H1 (cell line): ENCODE data around the gene KRT80. TPM values are rescaled to one million over a fixed set of nuclear protein-coding genes. Genes with fewer than 3 reads are reported as not detected.

Source experiments
- CTCF ChIA-PET: fragments of 300-600 bp; sonication (Branson Sonifier 250); formaldehyde crosslinking; loops from one replicate; lab custom pipeline; 2021; ENCODE audit not compliant: partially characterized antibody; lab: Charles Lee
- POLR2A ChIA-PET: fragments of 300-600 bp; sonication (Branson Sonifier 250); formaldehyde crosslinking; loops from one replicate; lab custom pipeline; 2021; ENCODE audit warnings: inconsistent platforms; ENCODE audit not compliant: partially characterized antibody; lab: Charles Lee
- DNase-seq, 2 experiments: peaks; one replicate each; pipeline versions ENCODE4 v3.0.0 to v3.0.0-alpha.2; 2010 to 2022; ENCODE audit warnings: low spot score in 2 of 2, low read depth in 1 of 2, mixed read lengths in 1 of 2
- FAIRE-seq: peaks from 2 replicates; lab custom pipeline; 2011; peaks lifted over from hg19 to GRCh38; lab: Jason Lieb, UNC
- H2AFZ ChIP-seq: 2 replicates; pipeline ENCODE4 v1.8.1; 2012; ENCODE audit warnings: low read length, inconsistent platforms
- H2AK5ac ChIP-seq: 2 replicates; pipeline ENCODE4 v1.6.1; 2013; ENCODE audit warnings: low read depth, low read length
- H2BK120ac ChIP-seq: replicated peaks from 2 replicates; pipeline ENCODE3; 2013; ENCODE audit warnings: low read depth, low read length, inconsistent platforms
- H2BK12ac ChIP-seq: 2 replicates; pipeline ENCODE4 v1.6.1; 2013; ENCODE audit warnings: low read depth, low read length
- H2BK15ac ChIP-seq: 2 replicates; pipeline ENCODE4 v1.6.1; 2013; ENCODE audit warnings: low read length
- H2BK20ac ChIP-seq: 2 replicates; pipeline ENCODE4 v1.6.1; 2013; ENCODE audit warnings: low read length
- H2BK5ac ChIP-seq: 2 replicates; pipeline ENCODE4 v1.6.1; 2013; ENCODE audit warnings: low read depth, low read length
- H3K14ac ChIP-seq: 2 replicates; pipeline ENCODE4 v1.6.1; 2013; ENCODE audit warnings: inconsistent platforms; ENCODE audit not compliant: insufficient read length
- H3K18ac ChIP-seq: 2 replicates; pipeline ENCODE4 v1.6.1; 2013; ENCODE audit warnings: low read length; ENCODE audit errors: extremely low read depth
- H3K23ac ChIP-seq: 2 replicates; pipeline ENCODE4 v1.6.1; 2013; ENCODE audit warnings: inconsistent platforms; ENCODE audit not compliant: insufficient read length
- H3K23me2 ChIP-seq: 2 replicates; pipeline ENCODE4 v1.6.1; 2013; ENCODE audit warnings: low read depth, low read length
- H3K27ac ChIP-seq: 2 replicates; pipeline ENCODE4 v1.6.1; 2011; ENCODE audit warnings: low read depth, low read length, inconsistent platforms
- H3K27me3 ChIP-seq, 4 experiments: replicated peaks in 1 of 4; 1 replicate in 1 of 4; 2 replicates in 3 of 4; pipeline versions ENCODE4 v1.6.1 to v1.8.1; 2011 to 2013; ENCODE audit warnings: low read length in 3 of 4, mild to moderate bottlenecking in 3 of 4, inconsistent platforms in 2 of 4, mixed read lengths in 2 of 4, moderate library complexity in 1 of 4; ENCODE audit not compliant: control insufficient read depth in 3 of 4, insufficient read depth in 3 of 4; ENCODE audit errors: extremely low read depth in 1 of 4
- H3K36me3 ChIP-seq, 4 experiments: 2 replicates each; pipeline versions ENCODE4 v1.6.1 to v1.8.1; 2011 to 2013; ENCODE audit warnings: mild to moderate bottlenecking in 4 of 4, low read length in 3 of 4, moderate library complexity in 2 of 4, control low read depth in 1 of 4, inconsistent platforms in 1 of 4; ENCODE audit not compliant: insufficient read depth in 4 of 4, control insufficient read depth in 2 of 4
- H3K4ac ChIP-seq: replicated peaks from 2 replicates; pipeline ENCODE3; 2013; ENCODE audit warnings: low read length, low read depth, mixed read lengths, inconsistent platforms; ENCODE audit not compliant: insufficient read length
- H3K4me1 ChIP-seq, 4 experiments: replicated peaks in 1 of 4; 1 replicate in 1 of 4; 2 replicates in 3 of 4; pipeline versions ENCODE4 v1.6.1 to v1.8.1; 2011 to 2013; ENCODE audit warnings: low read length in 3 of 4, inconsistent platforms in 2 of 4, mixed read lengths in 1 of 4; ENCODE audit not compliant: insufficient read depth in 4 of 4, control insufficient read depth in 3 of 4
- H3K4me2 ChIP-seq, 2 experiments: 2 replicates each; pipeline versions ENCODE4 v1.6.1 to v1.8.1; 2011 to 2013; ENCODE audit warnings: low read depth in 2 of 2, low read length in 2 of 2, control low read depth in 1 of 2, inconsistent platforms in 1 of 2, mild to moderate bottlenecking in 1 of 2; ENCODE audit not compliant: insufficient read depth in 1 of 2
- H3K4me3 ChIP-seq, 4 experiments: fragments of 200-600, 300-600 bp in 1 of 4; sonication (generic), shearing (Covaris generic), sonication (Bioruptor Twin) in 1 of 4; 2 replicates each; pipeline versions ENCODE4 v1.5.1 to v1.8.1; 2011 to 2016; ENCODE audit warnings: low read length in 4 of 4, low read depth in 3 of 4, control low read depth in 2 of 4, inconsistent platforms in 2 of 4, mild to moderate bottlenecking in 2 of 4, mixed read lengths in 1 of 4, moderate library complexity in 1 of 4; ENCODE audit not compliant: insufficient read depth in 2 of 4; ENCODE audit errors: extremely low read depth in 1 of 4
- H3K56ac ChIP-seq: replicated peaks from 2 replicates; pipeline ENCODE3; 2013; ENCODE audit warnings: low read depth, mild to moderate bottlenecking, mixed read lengths, low read length, inconsistent platforms; ENCODE audit not compliant: insufficient read length
- H3K79me1 ChIP-seq: 2 replicates; pipeline ENCODE4 v1.6.1; 2013; ENCODE audit warnings: low read depth, low read length, control low read depth
- H3K79me2 ChIP-seq, 2 experiments: 2 replicates each; pipeline versions ENCODE4 v1.6.1 to v1.8.1; 2012 to 2013; ENCODE audit warnings: low read length in 2 of 2, mild to moderate bottlenecking in 2 of 2, inconsistent platforms in 1 of 2; ENCODE audit not compliant: insufficient read depth in 2 of 2, control insufficient read depth in 1 of 2
- H3K9ac ChIP-seq, 4 experiments: replicated peaks in 1 of 4; 1 replicate in 1 of 4; 2 replicates in 3 of 4; pipeline versions ENCODE4 v1.6.1 to v1.8.1; 2011 to 2013; ENCODE audit warnings: low read depth in 3 of 4, low read length in 3 of 4, control low read depth in 2 of 4, mild to moderate bottlenecking in 2 of 4, moderate library complexity in 2 of 4, inconsistent platforms in 1 of 4; ENCODE audit errors: extremely low read depth in 1 of 4
- H3K9me3 ChIP-seq, 2 experiments: 2 replicates each; pipeline versions ENCODE4 v1.6.1 to v1.8.1; 2012 to 2013; ENCODE audit warnings: mild to moderate bottlenecking in 2 of 2, moderate library complexity in 2 of 2, control low read depth in 1 of 2, inconsistent platforms in 1 of 2, low read depth in 1 of 2, low read length in 1 of 2, mixed read lengths in 1 of 2; ENCODE audit not compliant: insufficient read depth in 2 of 2
- H4K20me1 ChIP-seq, 2 experiments: replicated peaks in 1 of 2; 2 replicates each; pipeline versions ENCODE3 to v1.8.1; 2011 to 2013; ENCODE audit warnings: inconsistent platforms in 2 of 2, low read length in 2 of 2, mild to moderate bottlenecking in 1 of 2; ENCODE audit not compliant: insufficient read depth in 2 of 2, control insufficient read depth in 1 of 2
- H4K5ac ChIP-seq: 2 replicates; pipeline ENCODE4 v1.6.1; 2013; ENCODE audit warnings: low read length, low read depth, mixed read lengths, inconsistent platforms; ENCODE audit not compliant: insufficient read length
- H4K8ac ChIP-seq: 2 replicates; pipeline ENCODE4 v1.8.0; 2013; ENCODE audit warnings: mild to moderate bottlenecking, moderate library complexity, low read length, inconsistent platforms; ENCODE audit not compliant: insufficient read depth; ENCODE audit errors: extremely low read depth
- H4K91ac ChIP-seq: replicated peaks from 2 replicates; pipeline ENCODE3; 2013; ENCODE audit warnings: low read length, mixed read lengths, inconsistent platforms; ENCODE audit not compliant: insufficient read length
- CBX8 ChIP-seq: fragments of 300-800, 300-1000 bp; sonication (generic); IDR thresholded peaks from 2 replicates; pipeline ENCODE4 v1.7.1; 2016; ENCODE audit warnings: low read depth, low read length, borderline replicate concordance
- EZH2 ChIP-seq: fragments of 200-600 bp; sonication (generic); IDR thresholded peaks from 2 replicates; pipeline ENCODE4 v1.7.1; 2012; ENCODE audit warnings: low read depth, mild to moderate bottlenecking, moderate library complexity, low read length, inconsistent platforms; ENCODE audit not compliant: severe bottlenecking
- GABPA ChIP-seq: IDR thresholded peaks from 2 replicates; pipeline ENCODE4 v1.6.1; 2011; ENCODE audit warnings: mild to moderate bottlenecking, low read length, moderate library complexity, borderline replicate concordance; ENCODE audit not compliant: insufficient read depth
- NANOG ChIP-seq: IDR thresholded peaks from 2 replicates; pipeline ENCODE4 v1.6.1; 2011; ENCODE audit warnings: low read length, low read depth, mild to moderate bottlenecking, inconsistent platforms; ENCODE audit not compliant: insufficient read depth, poor library complexity, severe bottlenecking
- POLR2AphosphoS5 ChIP-seq: IDR thresholded peaks from 2 replicates; pipeline ENCODE4 v1.6.1; 2011; ENCODE audit warnings: low read depth, low read length
- RBBP5 ChIP-seq: IDR thresholded peaks from 2 replicates; pipeline ENCODE4 v1.7.1; 2012; ENCODE audit warnings: low read depth, mild to moderate bottlenecking, inconsistent platforms, low read length, moderate library complexity, borderline replicate concordance
- SIN3A ChIP-seq, 2 experiments: IDR thresholded peaks in 1 of 2; conservative IDR thresholded peaks in 1 of 2; 2 replicates each; pipeline ENCODE4 v1.6.1; 2011 to 2012; ENCODE audit warnings: low read length in 2 of 2, improper control_type of control experiment in 1 of 2, low read depth in 1 of 2, mild to moderate bottlenecking in 1 of 2
- SP4 ChIP-seq: IDR thresholded peaks from 2 replicates; pipeline ENCODE4 v1.6.1; 2012; ENCODE audit warnings: low read length, inconsistent platforms
- TAF7 ChIP-seq: optimal IDR thresholded peaks from 2 replicates; pipeline ENCODE3; 2011; ENCODE audit warnings: low read depth, mild to moderate bottlenecking, inconsistent platforms, low read length, moderate library complexity, borderline replicate concordance
- TBP ChIP-seq: IDR thresholded peaks from 2 replicates; pipeline ENCODE4 v1.6.1; 2011; ENCODE audit warnings: low read depth, low read length, improper control_type of control experiment
- WGBS, 2 experiments: shearing (Covaris generic) in 1 of 2; methylation state at CpG; one replicate each; pipeline versions ENCODE4 v1.1.6 to v1.1.7; 2013 to 2015; ENCODE audit warnings: low lambda C conversion rate in 2 of 2, mixed read lengths in 2 of 2, inconsistent platforms in 1 of 2, low coverage in 1 of 2, missing lambda C conversion rate in 1 of 2; ENCODE audit not compliant: insufficient replicate concordance in 2 of 2, insufficient coverage in 1 of 2, insufficient read length in 1 of 2; ENCODE audit errors: extremely low coverage in 1 of 2, missing lambda C conversion rate in 1 of 2; 5-methylcytosine and 5-hydroxymethylcytosine counted together
- polyA plus RNA-seq, 7 experiments: library from polyadenylated mRNA; depleted of rRNA in 3 of 7; stranded (reverse) in 5 of 7; unstranded in 2 of 7; fragments of >200 nt in 5 of 7; fragments of 200-250 nt in 2 of 7; gene quantifications; 1 replicate in 5 of 7; 2 replicates in 1 of 7; 4 replicates in 1 of 7; pipeline versions ENCODE4 v1.2.1 to v1.2.3, GENCODE V29; 2011 to 2013; ENCODE audit warnings: missing spikeins in 2 of 7, mixed read lengths in 2 of 7
- total RNA-seq: library from RNA; stranded (reverse); fragmentation: NEBNext Ultra II Directional; extraction: Animal tissue kit (Norgen Biotek cat#: 25700); gene quantifications from 2 replicates; pipeline ENCODE4 v1.2.1, GENCODE V29; 2021

The KRT80 gene
- total and polyA plus RNA-seq, 2 of the 8 experiments (the other 6 are each of a cell fraction or from before 2014, with no cell fraction given) = 0.05 TPM; not detected in 1

- Histone ChIP-seq H3K27me3 (no peaks in the 10 kb centered on the region; a peak in 1 of 7 replicates), H4K20me1 (no peaks in the 10 kb centered on the region), H2AK5ac (peak overlapping the region; percentile 70; the same call in 1 of the 2 replicates), H2BK5ac (peak overlapping the region; percentile 81; the same call in 1 of the 2 replicates), H3K23me2 (no peaks in the 10 kb centered on the region; the same call in 1 of the 2 replicates), H4K91ac (peak overlapping the region; percentile 89), H2BK120ac (peak overlapping the region; percentile 48), H3K23ac (no peak overlapping the region), H3K4me1 (peaks cover 8 to 44% (median 20%) of the 10 kb centered on the region in 4 experiments), H4K5ac (peak overlapping the region; percentile 19), H3K27ac (no peak overlapping the region), H3K18ac (peak overlapping the region; percentile 83), H3K4ac (peak overlapping the region; percentile 36), H3K14ac (peak overlapping the region; percentile 27), H2AFZ (no peak overlapping the region), H3K56ac (peak overlapping the region; percentile 19), H2BK12ac (peak overlapping the region; percentile 90; the same call in 1 of the 2 replicates), H3K9ac (no peak overlapping the region), H3K36me3 (no peaks in the 10 kb centered on the region), H3K9me3 (no peaks in the 10 kb centered on the region), H2BK15ac (peak overlapping the region; percentile 97; the same call in 1 of the 2 replicates), H2BK20ac (peak overlapping the region; percentile 87; the same call in 1 of the 2 replicates), H3K4me2 (no peak overlapping the region), H3K79me1 (no peaks in the 10 kb centered on the region), H3K4me3 (no peak overlapping the region), H4K8ac (peak overlapping the region; percentile 26; the same call in 1 of the 2 replicates), H3K79me2 (no peaks in the 10 kb centered on the region)
- FAIRE-seq (no peak), DNase-seq (no peak)
- POLR2A ChIA-PET = interaction anchor here (2.4 kb wide), 1 partner anchor 19 kb away, joined by 10 read pairs; no protein-coding TSS in a partner anchor
- WGBS, 2 experiments = 78% methylated on average over 15 of the region's 18 CpGs; no CpG with 5 or more reads in 1 of the 2 experiments
- CTCF ChIA-PET = interaction anchor here (0.6 to 4.1 kb wide), 16 partner anchors 9 to 734 kb away, joined by 3 to 26 read pairs (median 8); no protein-coding TSS in a partner anchor
- no peak for TF ChIP-seq RBBP5
- no peak for TF ChIP-seq EZH2
- TF ChIP-seq NANOG = no peak
- no peak for TF ChIP-seq SP4
- TF ChIP-seq TAF7 = no peak
- TF ChIP-seq TBP = no peak
- no peak for TF ChIP-seq GABPA
- TF ChIP-seq POLR2AphosphoS5 = no peak
- no peak for TF ChIP-seq CBX8
- TF ChIP-seq SIN3A (conservative IDR thresholded peaks at IDR 0.05 in 1 of 2, IDR thresholded peaks at IDR 0.05 in 1 of 2; ENCODE audit: low read depth in 1 of 2, low read length in 2 of 2) = no peak
Observed at GRCh38 chr12:52145228-52146088, 46.4 kb downstream of the KRT80 start.
